ENCODE measurements around the gene CDK14.

GRCh38 chr7:90709501-90710465, 113.7 kb downstream of the CDK14 start:
- TF ChIP-seq CTCF (IDR thresholded peaks at IDR 0.05) (no peak), POLR2A (IDR thresholded peaks at IDR 0.05) (no peak)
